NCI-H460 (cell line): ENCODE measurements around the gene ATF6B. TPM values are rescaled to one million over a fixed set of nuclear protein-coding genes. Genes with fewer than 3 reads are reported as not detected.
"Not testable (repeated sequence)": the region's sequence is repeated elsewhere in the genome, so short reads cannot be mapped to it uniquely, and the experiment has no call there.

Experiments used
- DNase-seq: peaks from one replicate; pipeline ENCODE4 v3.0.0-alpha.2; 2016; ENCODE audit warnings: low read depth; ENCODE audit errors: extremely low read depth
- total RNA-seq: library from RNA; depleted of rRNA; stranded (reverse); fragments of >200 nt; shearing (Covaris generic); gene quantifications from 2 replicates; pipeline ENCODE4 v1.2.3, GENCODE V29; 2014

Gene ATF6B
- total RNA-seq, 1 experiment from 2014 or later = 20.7 TPM

DNA sequence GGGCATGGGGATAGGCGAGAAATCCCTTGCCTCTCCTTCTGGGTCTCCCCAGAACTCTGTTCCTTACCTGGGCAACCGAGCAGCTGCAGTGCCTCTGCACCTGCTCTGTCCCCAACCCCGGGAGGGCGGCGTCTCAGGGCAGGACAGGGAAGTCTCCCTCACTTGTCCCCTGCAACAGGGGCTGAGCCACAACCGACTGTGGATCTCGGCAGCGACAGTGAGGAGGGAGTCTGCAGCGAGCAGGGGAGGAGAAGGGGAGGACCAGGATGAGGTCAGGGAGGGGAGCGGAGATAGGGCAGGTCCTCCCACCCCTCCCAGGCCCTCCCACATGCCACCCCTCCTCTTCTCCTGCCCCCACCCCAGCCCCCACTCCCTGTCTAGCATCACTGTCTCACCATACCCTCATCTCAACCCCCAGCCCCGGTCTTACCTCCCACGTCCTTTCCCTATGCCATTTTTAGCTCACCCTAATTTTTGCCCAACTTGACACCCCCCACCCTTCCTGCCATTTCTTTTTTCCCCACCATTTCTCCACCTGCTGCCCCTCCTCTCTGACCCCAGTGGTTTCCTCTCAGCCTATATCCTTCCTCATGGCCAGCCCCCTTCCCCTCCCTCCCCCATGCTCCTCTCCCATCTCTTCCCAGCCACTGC lies 18.8 kb downstream of the ATF6B start, which contains the start of gene TNXB:
TSS of gene TNXB (minus strand) at position 225 of the 651 bp plus-strand sequence. CDS start 11,140 bp downstream, outside the sequence.
- DNase-seq = no peak

DNA sequence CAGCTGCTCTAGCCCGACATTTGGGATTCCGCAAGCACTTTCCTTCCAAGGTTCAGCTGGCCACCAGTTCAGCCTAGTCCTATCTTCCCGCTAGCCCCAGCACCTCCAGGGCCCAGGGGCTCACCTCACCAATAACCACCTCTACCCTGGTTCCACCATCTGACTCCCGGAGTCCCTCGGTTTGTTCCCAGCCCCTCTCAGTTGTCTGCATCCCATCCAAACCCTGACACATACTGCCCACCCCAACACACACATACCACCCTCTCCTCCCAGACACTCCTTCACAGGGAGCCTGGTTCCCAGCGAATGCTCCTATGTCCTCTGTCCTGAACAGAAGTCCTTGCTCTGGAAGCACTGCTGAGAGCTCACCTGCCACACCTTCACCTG lies 19.3 kb downstream of the ATF6B start:
- DNase-seq = no peak

DNA sequence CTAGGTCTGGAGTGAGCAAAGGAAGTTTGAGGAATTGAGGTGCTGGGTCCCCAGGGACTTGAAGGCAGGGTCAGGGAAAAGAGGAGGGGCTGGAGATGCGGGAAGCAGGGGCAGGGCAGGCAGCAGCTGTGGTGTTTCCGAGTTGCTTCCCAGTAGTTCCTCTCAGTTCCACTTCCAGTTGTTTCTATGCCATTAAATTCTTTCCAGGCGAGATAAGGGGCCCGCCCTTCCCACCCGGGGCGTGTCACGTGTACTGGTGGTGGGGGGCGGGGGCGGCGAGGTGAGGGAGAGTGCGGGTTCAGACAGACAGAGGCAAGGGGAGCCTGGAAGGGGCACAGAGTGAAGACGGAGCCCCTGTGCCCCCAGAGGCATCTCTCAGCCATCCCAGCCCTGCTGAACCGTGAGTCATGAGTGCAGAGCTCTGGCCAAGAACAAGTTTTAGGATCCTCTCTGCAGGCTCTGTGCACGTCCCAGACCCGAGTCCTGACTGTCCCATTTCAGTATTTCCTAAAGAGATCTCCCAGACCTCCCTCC lies 19.9 kb downstream of the ATF6B start:
- DNase-seq = no peak

DNA sequence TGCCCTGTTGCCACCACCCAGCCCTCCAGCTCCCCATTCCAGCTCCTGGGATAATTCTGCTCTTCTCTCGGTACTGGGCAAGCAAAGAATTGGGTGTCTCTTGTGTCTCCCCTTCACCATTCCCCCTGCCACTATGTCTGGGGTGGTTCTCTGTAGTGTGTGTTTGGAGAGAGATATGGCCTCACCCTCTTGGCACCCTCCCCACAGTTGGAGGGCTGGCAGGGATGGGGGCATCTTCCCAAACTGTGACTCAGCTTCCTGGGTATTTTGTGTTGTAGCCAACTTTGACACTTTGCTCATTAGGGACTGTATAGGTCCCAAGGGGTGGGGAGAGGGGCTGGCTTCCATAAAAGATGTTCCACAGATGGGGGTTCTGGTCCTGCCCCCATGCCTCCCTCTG lies 20.6 kb downstream of the ATF6B start:
- DNase-seq = no peak

DNA sequence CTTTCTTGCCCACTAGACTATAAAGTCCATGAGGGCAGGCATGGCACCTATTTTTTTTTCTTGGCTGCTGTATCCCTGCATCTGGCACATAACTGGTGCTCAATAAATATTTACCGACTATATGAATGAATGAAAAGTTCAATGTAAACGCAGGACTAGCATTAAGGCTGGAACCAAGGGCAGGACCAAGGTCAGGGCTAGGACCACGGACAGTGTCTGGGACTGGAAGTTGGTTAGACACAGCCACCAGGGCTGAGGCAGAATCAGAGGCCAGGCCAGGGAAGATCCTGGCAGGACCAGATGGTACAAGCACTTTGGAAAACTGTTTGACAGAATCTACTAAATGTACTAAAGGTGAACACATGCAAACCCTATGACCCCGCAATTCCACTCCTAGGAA lies 22.6 kb downstream of the ATF6B start:
- DNase-seq = no peak

DNA sequence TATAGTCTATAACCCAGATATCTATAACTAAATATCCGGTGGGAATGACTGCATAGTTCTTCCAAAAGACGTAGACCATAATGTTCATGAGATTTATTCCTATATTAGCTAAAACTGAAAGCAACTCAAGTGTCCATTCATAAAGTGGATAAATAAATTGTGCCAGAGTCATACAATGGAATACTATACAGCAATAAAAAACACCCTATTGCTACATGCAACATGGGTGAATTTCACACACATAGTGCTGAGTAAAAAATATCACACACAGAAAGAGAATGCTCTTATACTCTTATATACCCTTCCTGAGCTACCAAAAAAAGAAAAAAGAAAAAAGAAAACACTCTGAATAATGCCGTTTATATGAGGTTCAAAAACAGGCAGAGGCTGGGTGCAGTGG lies 25.8 kb downstream of the ATF6B start:
- DNase-seq = no peak

DNA sequence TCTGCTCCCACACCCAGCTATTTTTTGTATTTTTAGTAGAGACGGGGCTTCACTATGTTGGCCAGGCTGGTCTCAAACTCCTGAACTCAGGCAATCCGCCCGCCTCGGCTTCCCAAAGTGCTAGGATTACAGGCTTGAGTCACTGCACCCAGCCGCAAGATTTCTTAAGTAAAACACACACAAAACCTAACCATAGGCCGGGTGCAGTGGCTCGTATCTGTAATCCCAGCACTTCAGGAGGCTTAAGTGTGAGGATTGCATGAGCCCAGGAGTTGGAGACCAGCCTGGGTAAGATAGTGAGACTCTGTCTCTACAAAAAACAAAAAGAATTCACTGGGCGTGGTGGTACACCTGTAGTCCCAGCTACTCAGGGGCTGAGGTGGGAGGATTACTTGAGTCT lies 27.8 kb downstream of the ATF6B start:
- DNase-seq = not testable (repeated sequence)

DNA sequence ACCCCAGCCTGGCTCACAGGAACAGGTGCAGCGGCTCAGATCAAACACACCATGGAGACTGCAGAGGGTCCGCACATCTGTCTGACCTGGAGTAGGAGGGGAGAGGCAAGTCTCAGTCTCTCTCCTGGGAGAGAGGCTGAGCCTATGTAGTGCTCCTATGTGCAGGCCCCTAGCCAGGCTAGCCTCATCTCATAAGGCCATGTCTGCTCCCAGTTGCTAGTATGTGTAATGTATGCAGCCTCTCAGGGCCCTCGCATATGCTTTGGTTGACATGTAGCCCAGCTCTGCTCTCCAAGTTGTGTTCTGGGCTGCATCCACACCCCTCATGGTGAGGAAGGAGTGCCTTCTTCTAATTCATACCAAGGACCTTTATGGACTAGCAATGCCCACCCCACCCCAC lies 30.7 kb downstream of the ATF6B start:
- no peak for DNase-seq

DNA sequence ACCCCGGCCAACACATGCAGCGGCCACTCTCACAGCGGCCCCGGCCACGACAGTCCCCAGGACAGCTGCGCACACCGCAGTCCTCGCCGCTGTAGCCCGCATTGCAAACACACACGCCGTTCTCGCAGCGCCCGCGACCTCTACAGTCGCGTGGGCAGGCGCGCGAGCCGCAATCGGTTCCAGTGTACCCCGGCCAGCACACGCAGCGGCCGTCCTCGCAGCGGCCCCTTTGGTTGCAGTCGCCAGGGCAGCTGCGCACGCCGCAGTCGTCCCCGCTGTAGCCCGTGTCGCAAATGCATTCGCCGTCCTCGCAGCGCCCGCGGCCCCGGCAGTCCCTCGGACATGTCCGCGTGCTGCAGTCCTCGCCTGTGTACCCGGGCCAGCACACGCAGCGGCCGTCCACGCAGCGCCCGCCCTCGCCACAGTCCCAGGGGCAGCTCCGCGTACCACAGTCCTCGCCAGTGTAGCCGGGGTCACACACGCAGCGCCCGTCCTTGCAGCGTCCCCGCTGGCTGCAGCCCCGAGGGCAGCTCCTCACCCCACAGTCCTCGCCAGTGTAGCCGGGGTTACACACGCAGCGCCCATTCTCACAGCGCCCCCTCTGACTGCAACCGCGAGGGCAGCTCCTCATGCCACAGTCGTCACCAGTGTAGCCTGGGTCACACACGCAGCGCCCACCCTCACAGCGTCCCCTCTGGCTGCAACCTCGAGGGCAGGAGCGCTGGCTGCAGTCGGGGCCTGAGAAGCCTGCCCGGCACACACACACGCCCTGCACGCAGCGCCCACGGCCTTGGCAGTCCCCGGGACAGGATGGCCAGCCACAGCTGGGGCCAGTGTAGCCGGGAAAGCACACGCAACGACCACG lies 31.4 kb downstream of the ATF6B start:
- DNase-seq = no peak

DNA sequence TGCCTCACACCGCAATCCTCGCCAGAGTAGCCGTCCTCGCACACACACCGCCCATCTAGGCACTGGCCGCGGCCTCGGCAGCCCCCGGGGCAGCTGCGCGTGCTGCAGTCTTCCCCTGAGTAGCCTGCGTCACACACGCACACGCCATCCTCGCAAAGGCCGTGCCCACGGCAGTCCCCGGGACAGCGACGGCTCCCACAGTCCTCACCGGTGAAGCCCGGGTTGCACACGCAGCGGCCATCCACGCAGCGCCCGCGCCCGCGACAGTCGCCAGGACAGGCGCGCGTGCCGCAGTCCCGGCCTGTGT lies 32.0 kb downstream of the ATF6B start:
- DNase-seq = no peak

DNA sequence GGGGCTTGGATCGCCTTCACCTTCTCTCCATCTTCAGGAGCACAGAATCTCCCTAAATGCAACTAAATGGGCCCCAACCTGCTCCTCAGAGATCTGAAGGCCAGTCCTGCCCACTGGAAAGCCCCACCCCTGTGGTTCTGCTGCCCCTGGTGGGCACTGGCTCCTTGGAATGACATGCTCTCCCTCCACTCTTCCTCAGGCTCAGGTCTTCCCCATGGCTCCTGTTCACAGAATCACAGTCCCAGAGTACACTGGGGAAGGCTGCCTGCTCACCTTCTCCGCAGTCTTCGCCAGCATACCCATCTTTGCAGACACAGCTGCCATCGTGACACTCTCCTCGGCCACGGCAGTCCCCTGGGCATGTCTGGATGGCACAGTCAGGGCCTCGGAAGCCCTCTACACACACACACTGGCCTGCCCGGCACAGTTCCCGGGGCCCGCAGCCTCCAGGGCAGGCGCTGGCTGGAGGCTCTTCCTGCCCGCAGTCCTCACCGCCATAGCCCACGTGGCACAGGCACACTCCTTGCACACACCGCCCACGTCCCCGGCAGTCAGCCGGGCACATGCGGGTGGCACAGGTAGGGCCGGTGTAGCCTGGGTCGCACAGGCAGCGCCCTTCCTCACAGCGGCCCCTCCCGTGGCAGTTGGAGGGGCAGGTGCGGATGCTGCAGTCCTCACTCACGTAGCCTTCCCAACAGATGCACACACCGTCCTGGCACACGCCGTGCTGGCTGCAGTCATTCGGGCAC lies 32.5 kb downstream of the ATF6B start:
- DNase-seq = no peak

DNA sequence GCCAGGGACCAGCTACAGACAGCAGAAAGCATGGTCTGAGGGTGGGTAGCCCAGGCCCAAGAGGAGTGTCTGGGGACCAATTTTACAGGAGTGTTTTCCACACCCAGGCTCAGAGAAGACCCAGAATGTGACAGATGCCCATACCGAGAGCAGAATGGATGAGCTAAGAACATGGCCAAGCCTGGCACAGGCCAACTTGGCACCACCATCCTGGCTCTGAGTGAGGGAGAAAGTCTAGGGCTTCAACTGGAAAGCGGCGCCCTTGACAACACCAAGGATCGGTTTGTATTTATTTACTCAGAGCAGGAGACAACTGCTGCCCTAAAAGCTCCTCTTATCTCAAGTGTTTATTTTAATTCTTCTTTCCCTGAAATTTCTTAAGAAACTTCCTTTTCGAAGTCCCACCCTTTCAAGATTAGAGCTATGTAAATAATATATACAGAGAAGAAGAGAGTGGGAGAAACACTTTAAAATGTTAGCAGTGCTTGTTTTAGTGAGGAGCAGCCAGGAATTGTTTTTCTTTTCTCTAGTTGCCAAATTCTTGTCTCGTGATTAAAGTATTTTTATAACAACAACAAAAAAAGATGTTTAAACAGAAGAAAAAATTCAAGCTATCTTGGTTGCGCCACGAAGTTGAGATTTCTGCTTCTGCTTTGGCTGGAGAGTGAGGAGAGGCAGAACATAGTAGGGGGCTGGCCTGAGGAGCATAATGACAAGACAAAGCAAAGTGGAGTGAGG lies 35.1 kb downstream of the ATF6B start:
- DNase-seq = peak; percentile 26

DNA sequence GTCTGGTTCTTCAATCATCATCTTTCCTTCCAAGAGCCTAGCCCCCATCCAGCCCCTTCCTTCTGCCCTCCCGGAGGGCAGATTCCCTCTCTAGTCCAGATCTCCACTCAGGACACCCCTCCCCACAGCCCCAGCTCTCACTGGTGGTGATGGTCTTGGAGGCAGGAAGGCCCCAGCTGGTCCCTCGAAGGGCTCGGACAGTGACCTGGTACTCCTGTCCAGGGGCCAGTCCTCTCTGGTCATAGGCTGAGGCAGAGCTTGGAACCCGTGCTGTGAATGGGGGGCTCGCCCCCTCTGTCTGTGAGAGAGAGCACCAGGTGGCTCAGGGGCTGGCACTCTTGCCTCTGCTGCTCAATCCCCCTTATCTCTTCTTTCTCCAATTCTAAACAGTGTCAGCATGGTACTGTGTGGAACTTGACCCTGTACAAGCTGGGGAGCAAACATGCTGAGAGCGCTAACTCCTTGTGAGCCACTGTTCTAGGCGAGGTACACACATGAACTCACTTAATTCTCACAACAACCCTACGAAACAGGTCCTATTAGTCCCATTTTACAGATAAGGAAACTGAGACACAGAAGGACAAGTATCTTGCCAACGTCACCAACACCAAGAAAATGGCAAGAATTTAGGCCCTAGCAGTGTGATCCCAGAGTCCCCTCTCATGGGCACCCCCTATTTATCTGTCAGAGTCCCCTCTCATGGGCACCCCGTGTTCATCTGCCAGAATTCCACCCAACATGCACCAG lies 38.8 kb downstream of the ATF6B start:
- DNase-seq = no peak

DNA sequence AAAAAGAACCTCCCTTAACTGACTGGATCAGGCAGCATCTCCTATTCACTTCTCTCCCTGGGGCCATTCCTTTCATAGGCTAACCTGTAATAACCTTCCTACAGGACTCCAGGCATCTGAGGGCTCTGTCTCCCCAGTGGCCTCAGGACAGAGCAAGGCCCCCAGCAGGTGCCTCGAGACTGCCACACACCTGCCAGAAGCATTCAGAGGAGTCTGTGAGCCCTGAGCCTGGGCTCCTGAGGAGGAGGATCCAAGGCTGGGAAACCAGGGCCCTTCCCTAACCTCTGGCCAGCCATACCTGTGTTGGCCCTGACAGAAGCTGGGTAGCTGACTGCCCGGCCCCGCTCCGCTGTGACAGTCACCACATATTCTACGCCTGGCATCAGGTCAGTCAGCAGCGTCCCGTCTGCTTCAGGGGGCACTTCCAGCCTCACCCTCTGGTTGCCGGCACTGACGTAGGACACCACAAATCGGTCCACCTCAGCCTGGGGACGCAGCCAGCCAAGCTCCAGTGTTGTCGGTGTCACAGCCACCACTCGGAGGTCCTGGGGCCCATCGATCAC lies 39.5 kb downstream of the ATF6B start:
- no peak for DNase-seq

DNA sequence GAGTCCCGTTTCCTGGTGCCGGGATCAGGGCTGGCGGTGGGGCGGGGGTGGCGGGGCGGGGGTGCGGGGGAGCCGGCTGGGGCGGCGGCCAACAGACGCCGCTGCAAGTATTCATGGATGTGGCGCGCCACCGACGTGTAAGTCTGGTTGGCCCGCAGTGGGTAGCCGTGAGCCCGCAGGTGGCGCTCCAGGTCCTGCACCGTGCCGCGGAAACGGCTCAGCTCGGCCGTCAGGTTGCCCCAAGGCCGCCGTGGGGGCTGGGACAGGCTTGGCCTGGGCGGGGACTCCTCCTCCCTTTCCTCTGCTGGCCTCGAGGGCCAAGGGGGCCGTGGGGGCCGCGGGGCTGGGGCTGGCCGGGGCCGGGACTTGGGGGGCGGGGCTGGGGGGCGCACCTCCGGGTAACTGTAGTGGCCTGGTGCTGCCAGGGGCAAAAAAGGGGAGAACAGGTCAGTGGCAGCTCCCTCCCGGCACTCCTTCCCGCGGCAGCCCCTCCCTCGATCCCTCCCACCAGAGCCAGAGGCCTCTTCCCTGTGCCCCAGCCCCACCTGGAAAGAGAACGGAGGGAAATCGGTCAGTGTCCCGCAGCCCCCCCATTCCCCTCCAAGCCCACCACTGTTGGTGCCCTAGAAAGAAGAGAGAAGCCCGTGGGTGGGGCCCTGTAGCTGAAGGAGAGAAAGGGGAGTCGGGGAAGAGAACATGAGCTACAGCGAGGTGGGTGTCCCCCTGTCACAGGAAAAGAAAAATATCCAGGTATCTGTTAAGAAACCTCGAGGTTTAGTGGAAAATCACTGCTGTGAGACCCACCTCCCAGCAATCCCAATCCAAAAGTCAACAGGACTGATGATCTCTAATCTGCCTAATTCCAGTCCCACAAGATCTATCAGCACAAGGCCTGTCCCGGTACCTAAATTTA lies 40.2 kb downstream of the ATF6B start:
- peak; percentile 68 for DNase-seq

DNA sequence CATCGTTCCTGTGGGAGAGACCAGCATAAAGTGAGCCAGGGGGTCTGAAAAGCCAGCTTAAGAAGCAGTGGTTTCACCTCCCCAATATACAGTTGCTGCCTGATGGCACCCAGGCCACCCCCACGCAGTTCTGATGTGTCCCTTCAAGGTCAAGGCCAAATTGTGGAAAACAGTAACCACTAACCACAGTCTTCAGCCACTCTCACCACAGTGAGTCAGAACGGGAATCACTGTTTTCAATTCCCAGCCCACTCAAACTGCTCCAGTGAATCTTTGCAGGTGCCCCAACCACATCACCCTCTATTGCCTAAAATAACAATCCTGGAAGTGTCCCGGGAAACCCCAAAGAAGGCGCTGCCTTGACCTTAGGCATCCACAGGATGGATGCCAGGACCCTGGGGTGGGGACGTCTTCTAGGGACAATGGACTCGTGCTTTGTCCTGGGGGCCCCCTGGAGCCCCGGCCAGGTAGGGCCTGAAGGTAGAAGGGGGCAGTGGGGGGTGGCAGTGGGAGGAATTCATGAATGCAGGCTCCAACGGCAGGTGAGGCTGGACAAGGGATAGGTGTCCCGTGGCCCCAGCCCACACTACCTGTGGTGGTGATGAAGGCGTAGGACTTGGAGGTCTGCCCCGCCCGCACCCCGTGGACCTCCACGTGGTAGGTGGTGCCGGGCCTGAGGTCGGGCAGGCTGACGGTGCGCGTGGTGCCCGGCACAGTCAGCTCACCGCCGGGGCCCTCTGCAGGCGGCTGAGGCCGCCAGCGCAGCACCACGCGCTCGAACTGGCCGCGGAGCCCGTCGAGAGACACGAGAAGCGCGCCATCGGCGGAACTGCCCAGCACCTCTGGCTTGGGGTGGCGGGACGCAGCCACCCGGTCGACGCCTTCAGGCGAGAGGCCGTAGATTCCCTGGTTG lies 41.1 kb downstream of the ATF6B start:
- DNase-seq = no peak

DNA sequence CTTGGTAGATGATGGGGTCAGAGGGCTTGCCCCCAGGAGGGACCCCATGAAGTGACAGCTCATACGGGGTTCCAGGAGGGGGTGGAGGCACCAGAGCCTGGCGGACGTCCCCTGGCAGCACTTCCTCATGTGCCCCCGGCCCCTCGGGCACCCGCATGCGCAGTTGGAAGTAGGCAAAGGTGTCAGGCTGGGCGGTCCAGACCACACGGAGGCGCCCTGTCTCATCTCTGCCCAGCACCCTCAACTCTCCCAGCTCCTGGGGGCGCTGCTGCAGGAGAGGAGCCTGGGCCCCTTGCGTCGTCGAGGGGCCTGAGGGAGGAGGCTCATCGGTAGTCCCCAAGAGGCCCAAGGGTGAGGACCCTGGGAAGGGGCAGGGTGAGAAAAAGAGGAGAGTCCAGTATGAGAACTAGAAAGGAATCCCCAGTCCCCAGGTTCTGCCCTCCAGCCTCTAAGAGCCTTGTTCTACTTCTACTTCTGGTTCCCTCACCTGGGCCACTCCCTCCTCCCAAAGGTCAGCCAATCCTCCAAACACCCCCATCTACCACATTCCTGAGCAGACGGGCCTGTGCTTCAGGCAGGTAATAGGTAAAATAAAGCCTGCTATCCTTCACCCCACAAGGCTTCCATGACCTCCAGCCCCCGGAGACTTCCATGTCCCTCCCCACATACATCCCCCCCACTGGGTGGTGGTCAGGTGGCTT lies 42.1 kb downstream of the ATF6B start:
- no peak for DNase-seq
